ENCODE data around the gene CLEC16A.
"Not testable (repeated sequence)": the region's sequence is repeated elsewhere in the genome, so short reads cannot be mapped to it uniquely, and the experiment has no call there.

Gene CLEC16A

DNA sequence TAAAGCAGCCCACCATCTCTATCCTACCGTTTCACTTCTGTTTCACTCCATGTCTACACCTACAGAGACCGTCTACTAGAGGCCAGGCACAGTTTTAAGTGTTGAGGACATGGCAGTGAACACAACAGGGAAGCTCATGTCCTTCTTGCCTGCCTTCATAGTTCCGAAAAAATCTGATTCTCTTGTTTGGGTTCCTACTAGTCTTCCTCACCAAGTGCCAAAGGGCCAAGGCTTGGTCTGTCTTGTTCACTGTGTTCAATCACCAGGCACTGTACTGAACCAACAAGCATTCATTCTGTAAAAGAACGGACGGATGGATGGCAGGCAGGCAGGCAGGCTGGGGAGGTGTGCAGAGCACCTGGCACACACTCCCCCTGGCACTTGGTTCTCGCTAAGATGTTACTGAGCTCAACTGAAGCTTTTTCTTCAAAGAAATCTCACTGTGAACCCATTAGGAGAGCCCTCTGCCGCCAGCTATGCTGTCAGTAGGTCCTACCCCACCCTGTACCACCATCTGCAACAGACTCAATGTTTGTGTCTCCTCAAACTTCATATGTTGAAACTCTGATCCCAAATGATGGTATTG lies 4.6 kb upstream of the CLEC16A start:
- DNase-seq (ENCODE audit: low read depth, low spot score) = no peak

DNA sequence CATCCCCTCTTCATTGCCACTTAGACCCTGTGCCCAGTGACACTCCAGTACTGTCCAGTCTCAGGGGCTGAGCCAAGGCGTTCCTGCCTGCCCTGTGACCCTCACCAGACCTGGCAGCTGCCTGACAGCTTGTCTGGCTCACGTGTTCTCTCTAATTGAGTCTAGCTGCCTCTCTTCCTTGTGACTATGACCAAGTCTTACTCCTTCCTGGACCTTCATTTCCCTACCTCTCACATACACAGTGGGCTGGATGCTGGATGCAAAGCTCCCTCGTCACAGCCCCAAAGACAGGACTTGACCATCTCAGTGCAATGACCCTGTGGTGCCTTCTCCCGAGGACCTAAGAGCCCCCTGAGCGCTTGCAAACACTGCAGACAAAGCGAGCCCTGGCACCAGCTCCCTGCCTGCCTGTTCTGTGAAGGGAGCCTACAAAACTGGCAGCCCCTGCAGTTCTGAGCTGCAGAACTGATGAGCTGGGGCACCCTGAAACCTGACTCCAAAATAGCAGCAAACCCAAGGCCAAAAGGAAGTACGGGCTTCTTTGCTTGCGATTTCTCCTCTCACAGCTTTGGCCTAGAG lies 3.8 kb upstream of the CLEC16A start:
- no peak for DNase-seq (ENCODE audit: low read depth, low spot score)

DNA sequence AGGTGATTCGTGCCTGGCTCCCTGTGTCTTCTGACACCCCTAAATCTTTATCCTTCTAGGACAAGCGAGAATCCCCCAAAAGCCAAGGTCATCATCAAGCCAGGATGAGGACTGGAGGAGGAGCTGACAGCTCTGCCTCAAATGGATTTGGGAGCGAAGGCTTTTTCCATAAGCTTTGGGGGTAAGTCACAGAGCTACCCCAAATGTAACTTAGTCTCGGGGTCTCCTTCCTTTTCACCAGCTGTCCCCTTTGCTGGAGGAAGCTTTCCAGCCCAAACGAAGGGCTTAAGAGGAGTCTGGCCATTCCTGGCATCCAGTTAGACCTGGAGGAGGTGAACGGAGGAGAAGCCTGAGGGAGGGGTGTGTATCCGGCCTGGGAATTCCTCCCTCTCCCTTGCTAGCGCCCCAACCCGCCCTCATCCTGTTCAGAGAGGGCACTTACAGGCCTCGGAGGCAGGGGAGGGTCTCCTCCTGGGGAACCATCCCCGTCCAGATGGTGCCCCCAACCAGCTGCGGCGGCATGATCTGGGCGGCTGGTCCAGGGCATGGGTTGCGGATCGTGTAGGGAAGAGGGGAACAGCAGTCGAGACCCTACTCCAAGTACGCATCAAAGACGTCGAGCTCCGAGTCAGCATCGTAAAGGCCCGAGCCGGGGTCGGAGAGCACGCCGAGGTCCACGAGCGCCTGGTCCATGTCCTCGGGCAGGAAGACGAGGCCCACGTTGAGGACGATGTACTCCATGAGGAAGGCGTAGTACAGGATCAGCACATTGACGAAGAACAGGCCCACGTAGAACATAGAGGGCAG lies 3.0 kb upstream of the CLEC16A start:
- no peak for DNase-seq (ENCODE audit: low read depth, low spot score)

DNA sequence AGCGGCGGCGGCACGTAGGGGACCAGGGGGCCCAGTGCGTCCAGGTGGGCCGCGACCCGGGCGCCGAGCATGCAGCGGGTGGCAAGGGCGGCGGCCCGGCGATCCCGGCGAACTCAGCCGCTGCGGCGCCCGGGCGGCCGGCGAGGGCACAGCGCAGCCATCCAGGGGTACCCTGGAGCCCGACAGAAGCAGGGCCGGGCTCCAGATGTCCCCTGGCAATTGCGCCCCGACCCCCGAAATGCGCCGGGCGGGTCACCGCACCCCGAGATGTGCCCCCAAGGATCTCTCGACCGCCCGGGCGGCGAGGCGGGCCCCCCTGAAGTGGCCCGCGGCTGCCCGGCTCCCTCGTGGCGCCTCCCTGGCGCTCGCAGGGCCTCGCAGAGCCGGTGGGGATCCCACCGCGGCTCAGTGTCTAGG lies 2.4 kb upstream of the CLEC16A start:
- not testable (repeated sequence) for DNase-seq (ENCODE audit: low read depth, low spot score)

DNA sequence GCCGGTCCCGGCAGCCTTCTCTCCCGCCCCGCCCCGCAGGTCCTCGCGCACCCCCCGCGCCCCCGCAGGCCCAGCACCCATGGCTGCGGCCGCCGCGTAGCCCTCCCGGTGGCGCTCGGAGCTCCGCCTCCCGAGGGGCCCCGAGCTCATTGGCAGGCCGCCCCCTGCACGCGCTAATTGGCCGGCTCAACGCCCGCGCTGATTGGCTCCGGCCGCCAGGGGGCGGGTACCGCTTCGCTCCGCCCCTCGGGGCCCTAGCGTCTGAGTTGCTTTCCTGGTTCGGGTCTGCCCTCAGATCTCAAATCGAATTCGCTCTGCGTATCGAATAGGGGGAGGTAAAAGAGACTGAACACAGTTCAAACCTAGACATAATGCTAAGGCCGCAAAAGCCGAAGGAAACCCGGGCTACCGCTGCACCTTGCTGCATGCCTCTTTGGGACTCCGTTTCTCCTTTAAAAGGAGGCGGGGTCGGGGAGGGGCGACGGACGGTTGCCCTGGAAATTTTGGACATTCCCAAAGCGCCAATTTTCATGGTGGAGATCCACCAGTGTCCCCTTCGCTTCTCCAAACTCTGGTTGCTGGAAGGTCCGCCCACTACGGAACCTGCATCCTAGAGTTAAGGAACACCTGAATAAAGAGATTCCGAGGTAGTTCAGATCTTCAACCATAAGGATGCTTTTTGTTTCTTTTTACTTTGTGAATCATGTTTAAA lies 1.9 kb upstream of the CLEC16A start, which contains the start of gene DEXI:
DEXI (minus strand) TSS at position 117 of the 712 bp plus-strand sequence. CDS start 463 bp downstream, outside the sequence.
- DNase-seq (ENCODE audit: low read depth, low spot score) = peak; percentile 87

DNA sequence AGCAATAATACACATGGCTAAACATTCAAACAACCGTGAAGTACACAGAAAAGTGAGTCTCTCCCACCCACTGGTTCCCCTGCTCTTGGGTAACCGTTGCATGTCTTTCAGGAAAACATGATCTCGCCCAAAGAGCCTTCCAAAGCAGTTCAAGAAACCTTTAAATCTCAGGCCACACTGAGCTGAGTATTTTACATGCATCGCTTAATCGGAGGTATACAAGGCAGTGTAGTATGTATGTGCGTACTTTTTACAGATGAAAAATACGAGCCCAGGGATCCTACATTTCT lies 1.4 kb upstream of the CLEC16A start:
- no peak for DNase-seq (ENCODE audit: low read depth, low spot score)

DNA sequence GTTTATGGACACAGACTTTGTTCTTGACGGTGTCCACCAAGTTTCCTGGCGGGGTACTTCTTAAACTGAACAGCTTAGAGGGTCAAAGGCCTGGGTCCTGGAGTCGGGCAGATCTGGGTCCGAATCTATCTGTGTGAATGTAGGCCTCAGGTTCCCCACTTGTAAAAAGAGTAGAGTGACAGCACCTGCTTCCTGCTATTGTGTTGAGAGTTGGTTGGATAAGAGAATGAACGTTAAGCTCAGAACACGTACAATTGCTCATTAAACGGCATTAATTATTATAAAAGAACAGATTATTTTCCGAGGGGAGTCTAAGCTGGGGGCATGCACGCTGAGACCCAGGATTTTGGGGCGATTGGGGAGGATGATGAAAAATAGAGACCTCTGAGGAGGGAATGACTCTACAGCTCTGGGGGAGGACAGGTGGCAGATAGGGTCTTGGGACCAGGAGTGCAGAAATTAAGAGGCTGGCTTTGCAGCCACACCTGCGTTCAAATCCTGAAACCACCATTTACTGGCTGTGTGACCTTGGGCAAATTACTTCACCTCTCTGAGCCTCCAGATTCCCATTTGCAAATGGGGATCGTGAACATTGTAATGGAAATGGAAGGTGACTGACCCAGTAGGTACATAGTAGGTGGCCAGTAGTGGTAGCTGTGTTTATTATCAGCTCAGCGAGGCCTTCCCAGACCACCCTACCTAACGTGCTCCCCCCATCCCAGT lies 862 bp downstream of the CLEC16A start:
- DNase-seq (ENCODE audit: low read depth, low spot score) = no peak

DNA sequence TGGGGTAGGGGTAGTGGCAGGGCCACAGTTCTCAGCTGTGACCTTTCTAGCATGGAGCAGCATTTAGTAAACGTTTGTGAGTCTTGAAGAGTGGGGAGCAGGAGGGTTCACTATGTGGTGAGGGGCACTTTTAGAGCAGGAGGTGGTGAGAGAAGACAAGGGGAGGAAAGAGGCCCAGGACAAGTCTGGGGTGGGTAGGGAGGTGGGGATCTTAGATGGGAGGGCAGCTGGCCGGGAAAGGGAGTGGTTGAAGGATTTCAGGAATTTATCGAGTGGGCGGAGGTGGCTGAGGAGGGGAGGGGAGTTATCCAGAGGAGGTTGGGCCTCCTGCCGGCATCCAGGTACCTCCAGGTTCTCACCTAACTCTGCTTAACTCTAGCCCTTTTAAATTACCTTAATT lies 1.9 kb downstream of the CLEC16A start:
- DNase-seq (ENCODE audit: low read depth, low spot score) = no peak

DNA sequence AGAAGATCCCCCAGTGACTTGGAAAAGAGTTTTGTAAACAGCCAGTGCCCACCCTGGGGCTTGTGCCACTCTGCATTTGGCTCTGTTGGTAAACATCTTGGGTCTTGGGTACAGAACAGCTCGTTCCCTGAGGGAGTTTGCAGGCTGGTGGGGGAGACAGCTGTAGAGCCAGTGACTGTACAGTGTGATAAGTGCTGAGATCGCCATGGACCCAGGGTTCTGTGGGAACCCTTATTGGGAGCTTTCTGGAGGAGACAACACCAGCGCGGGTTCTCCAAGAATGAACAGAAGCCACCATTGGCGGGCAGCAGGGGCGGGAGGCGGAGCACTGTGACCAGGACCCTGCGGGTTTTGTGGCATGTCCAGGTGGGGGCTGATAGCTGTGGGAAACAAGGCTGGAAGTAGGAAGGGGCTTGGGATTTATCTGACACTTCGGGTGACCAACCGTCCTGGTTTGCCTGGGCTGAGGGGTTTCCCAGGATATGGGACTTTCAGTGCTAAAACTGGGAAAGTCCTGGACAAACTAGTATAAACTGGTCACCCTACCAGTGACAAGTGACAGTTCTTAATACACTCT lies 2.9 kb downstream of the CLEC16A start:
- no peak for DNase-seq (ENCODE audit: low read depth, low spot score)

DNA sequence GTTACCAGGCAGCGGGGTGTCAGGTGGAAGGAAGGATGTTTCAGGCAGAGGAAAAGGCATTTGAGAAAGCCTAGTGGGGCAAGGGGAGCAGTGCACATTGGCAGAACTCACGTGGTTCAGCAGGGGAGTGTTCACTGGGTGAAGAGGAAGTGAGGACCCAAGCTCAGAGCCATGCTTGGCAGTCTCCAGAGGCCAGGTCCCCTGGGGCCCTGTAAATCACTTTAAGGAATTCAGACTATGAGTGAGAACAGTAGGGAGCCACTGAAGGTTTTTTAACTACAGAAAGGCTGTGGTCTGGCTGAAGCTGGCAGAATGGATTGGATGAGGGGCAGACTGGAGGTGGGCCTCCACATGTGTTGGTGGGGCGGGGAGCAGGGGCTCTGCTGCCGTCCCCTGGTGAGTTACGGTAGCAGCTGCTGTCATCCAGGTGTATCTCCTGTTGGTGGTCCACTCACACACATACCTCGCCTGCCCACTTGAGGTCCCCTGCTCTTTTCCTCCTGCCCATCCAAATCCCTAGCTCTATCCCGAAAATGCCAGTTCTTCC lies 5.1 kb downstream of the CLEC16A start:
- DNase-seq (ENCODE audit: low read depth, low spot score) = no peak

DNA sequence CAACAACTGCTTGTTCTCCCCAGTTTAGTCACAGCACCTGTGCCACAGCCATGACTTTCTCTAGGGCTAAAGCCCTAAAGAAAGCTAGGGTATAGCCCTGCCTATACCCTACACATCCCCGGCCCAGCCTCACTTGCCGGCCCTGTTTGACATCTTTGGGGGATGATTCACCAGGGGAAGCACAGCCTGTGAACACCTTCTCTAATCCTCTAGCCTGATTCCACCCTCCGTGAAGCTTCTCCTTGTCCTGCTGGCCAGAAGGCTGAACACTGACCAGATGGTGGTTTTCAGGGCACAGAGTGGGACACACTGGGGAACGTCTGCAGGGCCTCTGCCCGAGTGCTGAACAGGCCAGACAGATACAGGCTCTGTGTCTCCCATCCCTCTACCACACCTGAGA lies 6.0 kb downstream of the CLEC16A start:
- no peak for DNase-seq (ENCODE audit: low read depth, low spot score)

DNA sequence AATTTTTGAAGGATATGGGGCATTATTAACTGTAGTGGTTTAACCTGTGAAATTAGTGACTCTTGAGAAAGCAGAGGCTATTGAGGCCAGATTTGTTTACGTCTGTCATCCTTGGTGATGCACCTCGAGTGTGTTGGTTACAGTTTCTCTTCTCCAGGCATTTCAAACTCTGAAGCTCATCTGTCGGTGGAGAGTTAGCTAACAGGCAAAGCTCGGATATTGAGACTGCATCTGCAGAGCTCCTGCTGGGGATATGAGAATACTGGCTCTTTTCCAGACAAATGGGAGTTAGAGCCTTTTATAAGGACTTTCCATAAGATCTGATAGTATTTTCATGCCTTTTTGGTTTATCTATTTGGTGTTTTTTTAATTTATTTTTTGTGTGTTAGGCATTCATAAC lies 6.7 kb downstream of the CLEC16A start:
- no peak for DNase-seq (ENCODE audit: low read depth, low spot score)

DNA sequence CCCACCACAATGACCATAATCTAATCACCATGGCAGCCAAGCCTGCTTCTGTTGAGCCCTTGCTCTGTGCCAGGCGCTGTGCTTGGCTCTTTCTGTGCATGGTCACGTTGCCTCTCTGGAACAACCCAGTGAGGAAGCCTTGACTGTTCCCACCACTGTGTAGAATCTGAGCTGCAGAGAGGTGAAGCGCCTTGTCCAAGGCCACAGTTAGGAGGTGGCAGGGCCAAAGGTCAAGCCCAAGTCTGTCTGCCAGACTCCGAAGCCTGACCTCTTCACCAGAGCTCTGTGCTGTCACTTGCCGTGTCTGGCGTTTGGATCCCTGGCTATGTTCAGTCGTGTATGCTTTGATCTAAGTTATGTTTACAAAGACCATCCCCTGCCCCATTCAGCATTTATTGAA lies 10.5 kb downstream of the CLEC16A start:
- no peak for DNase-seq (ENCODE audit: low read depth, low spot score)

DNA sequence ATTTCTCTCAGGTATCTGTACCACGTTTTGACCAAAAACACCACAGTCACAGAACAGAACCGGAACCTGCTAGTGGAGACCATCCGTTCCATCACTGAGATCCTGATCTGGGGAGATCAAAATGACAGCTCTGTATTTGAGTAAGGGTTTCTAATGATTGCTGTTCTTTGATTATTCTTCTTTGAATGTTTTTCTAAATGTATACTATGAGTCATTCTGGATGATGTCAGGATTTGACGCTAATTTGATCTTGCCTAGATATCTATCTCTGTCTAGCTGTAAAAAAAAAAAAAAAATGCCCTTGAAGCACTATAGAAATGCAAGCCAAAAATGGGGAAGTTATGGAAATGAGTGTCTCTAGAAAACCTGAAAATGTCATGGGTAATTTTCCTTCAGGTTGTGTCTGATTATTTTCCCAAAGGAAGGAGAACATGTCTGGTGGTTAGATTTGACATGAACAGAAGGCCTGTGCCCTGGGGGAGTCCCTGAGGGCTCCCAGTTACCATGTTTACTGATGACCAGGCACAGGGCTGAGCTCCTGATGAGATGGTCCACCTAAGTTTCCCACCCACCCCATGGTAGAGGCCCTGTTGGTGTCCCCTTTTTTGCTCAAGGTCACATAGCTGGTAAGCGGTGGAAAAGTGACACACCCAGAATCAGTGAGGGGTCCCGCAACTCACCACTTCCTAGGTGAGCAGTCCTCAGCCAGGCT lies 13.6 kb downstream of the CLEC16A start:
- DNase-seq (ENCODE audit: low read depth, low spot score) = no peak

DNA sequence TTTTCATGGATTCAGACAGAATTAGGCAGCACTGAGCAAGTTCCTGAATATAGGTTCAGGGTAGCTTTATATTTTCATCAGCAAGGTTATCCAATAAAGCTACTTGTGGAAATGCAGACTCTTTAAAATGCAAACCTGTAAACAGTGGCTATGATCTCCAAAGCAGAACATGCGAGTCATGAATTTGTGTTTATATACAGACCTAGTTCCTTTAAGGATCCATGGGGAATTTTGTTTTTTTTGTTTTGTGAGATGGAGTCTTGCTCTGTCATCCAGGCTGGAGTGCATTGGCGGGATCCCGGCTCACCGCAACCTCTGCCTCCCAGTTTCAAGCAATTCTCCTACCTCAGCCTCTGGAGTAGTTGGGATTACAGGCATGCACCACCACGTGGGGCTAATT lies 14.8 kb downstream of the CLEC16A start:
- DNase-seq (ENCODE audit: low read depth, low spot score) = no peak

DNA sequence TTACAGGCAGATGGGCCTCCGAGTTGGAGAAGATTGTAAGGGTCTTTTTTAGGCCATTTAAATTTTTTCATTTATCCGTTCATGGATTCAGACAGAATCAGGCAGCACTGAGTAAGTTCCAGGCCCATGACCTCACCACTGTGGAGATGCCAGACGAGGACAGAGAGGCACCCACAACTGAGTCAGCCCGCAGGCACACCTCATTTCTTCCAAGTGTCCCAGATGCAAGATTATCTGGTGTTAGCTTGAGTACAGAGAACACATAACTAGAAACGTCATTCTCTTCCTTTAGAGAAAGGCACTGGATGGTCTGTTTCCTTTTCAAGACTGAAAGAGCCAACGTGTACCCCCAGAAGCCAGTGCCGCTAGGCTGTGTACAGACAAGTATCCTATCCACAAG lies 16.9 kb downstream of the CLEC16A start:
- no peak for DNase-seq (ENCODE audit: low read depth, low spot score)

DNA sequence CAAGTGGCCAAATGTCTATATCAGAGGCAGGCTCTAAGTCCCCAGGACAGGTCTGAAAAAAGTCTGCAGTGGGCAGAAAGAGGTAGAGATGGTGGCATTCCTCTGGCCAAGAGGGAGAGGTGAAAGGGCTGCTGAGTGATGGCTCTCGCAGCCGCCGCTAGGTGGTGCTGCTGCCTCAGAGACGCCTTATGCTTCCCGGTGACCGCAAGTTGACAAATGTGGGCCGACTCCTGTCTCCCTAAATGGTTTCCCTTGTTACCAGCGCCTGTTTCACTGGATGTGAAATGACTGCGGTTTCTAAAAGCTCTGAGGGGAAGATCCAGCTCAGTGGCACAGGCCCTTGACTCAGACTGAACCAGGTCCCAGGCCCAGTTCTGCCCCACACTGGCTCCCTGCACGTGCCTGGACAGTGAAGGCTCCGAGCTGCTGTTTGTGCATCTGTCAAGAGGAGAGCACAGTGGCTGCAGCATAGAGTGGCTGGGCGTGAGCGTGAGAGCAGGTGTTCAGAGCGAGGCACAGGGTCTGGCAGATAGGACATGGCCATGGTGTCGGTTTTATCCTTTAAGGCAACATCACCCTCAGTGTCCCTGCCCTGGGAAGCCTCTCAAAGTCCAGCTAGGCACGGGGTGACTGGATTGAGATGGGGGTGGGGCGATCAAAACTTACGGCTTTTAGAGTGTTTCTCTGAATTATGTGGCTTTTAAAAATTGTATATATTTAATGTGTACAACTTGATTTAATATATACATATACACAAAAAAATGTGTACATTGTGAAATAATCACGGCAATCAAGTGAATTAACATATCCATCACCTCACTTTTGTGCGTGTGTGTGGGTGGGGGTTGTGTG lies 19.9 kb downstream of the CLEC16A start:
- DNase-seq (ENCODE audit: low read depth, low spot score) = peak; percentile 61

DNA sequence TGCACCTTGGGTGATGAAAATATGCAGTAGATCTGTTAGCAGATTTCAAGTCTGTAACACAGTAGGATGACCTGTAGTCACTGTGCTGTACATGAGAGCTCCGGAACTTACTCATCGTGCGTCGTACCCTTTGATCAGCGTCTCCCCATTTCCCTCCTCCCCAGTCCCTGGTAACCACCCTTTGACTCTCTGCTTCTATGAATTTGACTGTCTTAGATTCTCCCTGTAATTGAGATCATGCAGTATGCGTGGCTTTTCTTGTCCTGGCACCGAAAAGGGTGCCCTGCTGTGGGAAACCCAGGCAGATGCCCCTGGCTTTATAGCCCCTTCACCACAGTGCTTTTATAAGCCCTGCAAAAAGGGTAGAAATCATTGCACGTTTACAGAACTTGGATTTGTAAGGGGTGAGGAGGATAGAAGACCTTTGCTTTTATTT lies 20.5 kb downstream of the CLEC16A start:
- DNase-seq (ENCODE audit: low read depth, low spot score) = no peak

DNA sequence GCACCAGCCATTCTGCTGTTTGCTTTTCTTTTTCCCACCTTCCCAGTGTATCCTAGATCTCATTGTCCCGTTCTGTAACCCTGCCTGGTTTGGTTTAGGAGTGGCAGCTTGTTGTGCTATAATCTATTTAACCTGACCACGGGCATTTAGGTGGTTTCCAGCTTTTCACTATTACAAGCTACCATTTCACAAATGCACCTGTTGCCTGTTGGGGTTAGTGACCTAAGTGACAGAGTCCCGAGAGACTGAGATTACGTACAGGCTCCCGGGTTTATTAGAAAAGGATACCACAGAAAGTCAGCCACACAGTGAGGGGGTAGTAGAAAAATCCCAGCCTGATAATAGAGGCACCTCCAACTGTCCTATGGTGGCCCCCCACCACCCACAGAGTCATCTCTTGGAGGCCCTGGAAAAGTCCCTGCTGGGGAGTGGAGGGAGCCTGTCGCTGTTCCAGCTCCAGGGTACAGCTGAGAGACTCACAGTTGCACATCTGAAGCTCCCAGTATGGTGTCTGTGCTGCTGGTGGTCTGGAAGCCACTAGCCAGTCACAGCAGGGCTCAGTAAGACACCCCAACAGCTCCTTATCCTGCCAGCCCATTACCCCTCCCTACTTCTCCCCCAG lies 21.2 kb downstream of the CLEC16A start:
- DNase-seq (ENCODE audit: low read depth, low spot score) = no peak

All from activated naive CD8-positive, alpha-beta T cell treated with anti-CD3 and anti-CD28 coated beads, Interleukin-2, amount 50 U/mL, for 16 hours (primary cell).